OCI-M2 (cell line): ENCODE data around the gene CRTAC1.

Source experiments
- DNase-seq: peaks from one replicate; lab custom pipeline; 2025; ENCODE audit not compliant: unreplicated experiment; lab: John Stamatoyannopoulos, UW

The CRTAC1 gene

DNA sequence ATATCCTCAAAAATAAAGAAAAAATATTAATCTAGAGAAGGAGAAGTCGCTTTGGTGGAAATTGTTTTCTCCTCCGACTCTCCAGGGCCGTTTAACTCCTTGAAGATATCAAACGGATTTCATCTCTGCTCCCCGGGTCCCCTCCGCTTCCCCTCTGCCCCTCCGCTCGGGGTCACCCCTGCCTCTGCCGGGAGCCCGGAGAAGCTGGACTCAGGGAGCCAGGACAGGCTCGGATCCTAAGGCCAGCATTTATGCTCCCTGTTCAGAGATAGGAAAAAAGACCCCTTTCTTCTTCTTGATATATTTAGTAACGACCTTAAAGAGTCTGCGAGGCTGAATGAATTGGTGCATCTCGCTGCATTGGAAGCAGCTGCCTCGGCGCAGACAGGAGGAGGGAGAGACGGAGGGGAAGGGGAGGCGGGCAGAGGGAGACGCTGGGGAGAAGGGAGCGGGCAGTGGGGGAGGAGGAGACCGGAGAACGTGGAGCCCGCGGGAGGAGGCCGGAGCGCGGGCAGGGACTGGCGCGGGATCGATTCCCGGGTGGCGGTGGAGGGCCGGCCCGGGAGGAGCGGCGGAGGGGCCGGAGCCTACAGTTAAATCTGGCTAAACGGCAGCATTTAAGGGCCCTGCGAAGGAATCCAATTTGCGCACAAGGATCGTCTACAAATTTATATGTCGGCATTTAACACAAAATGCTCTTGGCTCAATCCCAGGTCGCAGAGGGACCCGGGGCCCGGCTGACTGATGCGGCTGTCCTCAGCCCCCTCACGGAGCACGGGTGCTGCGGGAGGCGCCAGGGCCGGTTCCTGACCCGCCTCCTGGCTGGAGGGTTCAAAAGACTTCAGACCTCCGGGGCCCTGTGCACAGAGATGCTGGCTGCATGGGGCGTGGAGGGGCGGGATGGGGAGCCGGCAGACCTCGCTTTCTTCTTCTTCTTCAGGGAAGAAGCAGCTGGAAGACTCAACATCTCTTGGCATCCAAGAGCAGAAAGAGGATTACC is 55.6 kb downstream of the CRTAC1 start:
- DNase-seq = no peak

- no peak for DNase-seq
These were observed 56.3 kb downstream of the CRTAC1 start for GRCh38 chr10:97974100-97974499.

- no peak for DNase-seq
These were observed 60.8 kb downstream of the CRTAC1 start for GRCh38 chr10:97969538-97970079.

- no peak for DNase-seq
These were observed 65.7 kb downstream of the CRTAC1 start for GRCh38 chr10:97964748-97965147.

GRCh38 chr10:97961945-97962344 is 68.5 kb downstream of the CRTAC1 start:
- DNase-seq = no peak

DNA sequence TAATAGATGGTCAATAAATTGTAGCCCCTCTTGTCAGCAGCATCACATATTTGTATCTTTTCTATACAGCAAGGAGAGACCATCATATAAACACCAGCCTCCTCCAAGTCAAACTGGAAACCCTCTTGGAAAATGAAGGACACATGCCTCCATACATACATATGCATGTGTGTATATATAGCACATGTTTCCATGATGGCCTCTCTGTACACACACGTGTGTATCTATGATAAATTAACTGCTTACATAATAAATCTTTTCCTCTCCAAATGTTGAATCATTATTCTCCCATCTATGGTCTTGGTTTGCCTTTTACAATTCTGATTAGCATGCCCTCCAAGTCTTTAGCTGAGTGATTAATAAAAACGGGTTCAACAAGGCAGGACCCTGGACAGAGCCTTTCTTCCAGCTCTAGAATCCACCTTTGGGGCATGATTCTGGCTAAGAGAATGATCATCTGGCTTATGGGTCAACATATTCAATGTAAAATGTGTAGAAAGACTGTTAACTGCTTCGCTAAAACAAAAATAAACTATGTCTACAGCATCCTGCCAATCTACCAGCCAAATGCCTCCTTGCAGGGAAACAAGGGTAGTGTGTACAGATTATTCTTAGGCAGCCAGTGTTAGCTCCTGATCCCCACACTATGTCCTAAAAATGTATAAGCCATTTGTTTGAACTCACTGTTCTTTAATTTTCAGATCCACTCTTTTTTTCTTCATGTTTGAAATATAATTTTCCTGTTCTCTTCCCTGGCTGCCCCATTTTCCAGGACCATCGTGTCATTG is 70.0 kb downstream of the CRTAC1 start:
- DNase-seq = no peak

- DNase-seq = no peak
These were observed 81.0 kb downstream of the CRTAC1 start for GRCh38 chr10:97949462-97949861.

DNA sequence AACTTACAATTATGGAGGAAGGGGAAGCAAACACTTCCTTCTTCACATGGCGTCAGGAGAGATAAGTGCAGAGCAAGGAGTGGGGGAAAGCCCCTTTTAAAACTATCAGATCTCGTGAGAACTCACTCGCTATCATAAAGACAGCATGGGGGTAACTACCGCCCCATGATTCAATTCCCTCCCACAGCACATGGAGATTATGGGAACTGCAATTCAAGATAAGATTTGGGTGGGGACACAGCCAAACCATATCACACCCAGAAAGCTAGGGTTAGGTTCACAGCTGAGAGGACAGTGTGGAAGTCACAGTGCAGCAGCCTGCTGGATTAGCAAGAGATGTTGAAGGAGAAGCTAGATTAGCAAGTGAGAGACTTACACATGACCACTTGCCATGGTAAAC is 81.6 kb downstream of the CRTAC1 start:
- no peak for DNase-seq

DNA sequence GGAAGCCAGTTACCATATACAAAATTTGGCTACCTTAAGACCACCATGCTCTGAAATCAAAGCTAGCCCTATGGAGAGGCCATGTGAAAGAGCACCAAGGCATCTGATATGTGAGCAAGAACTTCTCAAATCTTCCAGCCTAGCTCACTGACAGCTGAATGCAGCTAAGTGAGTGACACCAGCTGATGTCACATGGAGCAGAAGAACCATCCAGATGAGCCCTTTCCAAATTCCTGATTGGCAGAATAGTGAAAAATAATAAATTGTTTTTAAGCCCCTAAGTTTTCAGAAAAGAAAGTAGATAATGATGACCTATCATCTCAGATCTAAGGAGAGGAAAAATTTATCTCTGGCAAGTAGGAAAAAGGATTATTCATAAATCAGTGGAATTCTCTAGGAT is 85.6 kb downstream of the CRTAC1 start:
- DNase-seq = no peak

- DNase-seq = no peak
These were observed 87.1 kb downstream of the CRTAC1 start for GRCh38 chr10:97943294-97943693.

DNA sequence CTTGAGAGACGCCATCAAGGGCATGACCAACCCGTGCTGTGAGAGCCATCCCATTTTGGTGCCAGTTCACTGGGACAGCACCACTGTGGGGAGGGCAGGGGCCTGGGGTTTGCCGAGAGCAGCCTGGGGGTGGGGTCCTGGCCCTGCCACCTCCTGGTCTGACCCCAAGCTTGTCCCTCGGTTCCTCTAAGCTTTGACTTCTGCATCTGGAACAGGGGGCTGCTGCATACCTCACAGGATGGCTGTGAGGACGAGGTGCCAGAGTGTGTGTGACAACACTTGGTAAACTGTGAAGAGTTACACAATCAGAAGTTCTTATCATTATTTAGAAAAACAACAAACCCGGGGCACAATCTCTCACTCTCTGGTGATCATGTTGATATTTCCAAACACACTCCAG is 89.9 kb downstream of the CRTAC1 start:
- DNase-seq = no peak

GRCh38 chr10:97939446-97939990 is 90.9 kb downstream of the CRTAC1 start:
- no peak for DNase-seq

DNA sequence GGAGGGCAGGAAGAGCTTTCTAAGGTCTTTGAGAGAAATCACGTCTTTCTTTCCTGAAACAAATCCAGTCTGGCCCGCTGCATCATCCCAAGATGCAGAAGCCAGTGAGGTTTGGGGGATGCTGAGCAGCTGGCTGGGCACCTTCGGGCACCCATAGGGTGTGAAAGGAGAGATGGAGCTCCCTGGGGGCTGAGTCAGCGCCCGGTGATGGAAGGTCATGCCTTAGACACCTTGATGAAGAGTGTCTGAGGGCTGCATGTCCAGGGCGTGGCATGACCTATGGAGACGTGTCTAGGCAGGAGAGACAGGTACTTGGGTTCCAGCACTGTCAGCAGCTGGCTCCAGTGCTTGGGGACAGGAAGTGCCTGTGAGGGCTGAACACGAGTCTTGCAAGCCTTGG is 92.5 kb downstream of the CRTAC1 start:
- DNase-seq = no peak

DNA sequence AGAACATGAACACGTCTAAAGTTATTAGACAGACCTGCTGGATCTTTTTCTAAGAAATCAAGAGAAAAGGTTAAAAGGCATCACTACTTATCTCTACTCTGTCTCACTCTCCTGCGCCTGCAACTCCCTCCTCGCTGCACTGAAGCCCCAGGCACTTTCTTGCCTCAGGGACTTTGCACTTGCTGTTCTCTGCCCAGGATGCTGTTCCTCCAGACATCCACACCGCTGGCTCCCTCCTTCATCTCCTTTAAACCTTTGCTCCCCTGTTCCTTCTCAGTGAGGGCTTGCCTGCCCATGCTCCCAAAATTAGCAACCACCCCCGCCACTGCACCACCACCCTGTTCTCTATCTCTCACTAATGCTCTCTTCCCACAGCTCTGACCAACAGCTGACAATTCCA is 93.4 kb downstream of the CRTAC1 start:
- no peak for DNase-seq

DNA sequence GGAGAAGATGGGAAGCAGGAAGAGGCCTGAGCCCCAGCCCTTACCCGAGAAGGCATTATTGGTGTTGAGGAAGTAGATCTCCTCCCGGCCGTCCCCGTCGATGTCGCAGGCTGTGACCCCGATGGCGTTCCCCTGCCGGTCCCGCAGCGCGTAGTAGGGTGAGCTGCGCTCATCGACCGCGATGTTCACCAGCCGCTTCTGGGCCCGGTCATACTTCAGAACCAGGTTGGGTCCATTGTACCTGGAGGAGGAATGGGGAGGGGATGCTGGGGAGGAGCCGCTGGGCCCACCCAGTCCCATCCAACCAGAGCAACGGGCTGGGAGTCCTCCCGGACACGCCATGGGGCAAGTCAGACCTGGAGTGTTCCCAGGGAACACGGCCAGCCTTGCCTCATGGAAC is 94.3 kb downstream of the CRTAC1 start:
- no peak for DNase-seq

DNA sequence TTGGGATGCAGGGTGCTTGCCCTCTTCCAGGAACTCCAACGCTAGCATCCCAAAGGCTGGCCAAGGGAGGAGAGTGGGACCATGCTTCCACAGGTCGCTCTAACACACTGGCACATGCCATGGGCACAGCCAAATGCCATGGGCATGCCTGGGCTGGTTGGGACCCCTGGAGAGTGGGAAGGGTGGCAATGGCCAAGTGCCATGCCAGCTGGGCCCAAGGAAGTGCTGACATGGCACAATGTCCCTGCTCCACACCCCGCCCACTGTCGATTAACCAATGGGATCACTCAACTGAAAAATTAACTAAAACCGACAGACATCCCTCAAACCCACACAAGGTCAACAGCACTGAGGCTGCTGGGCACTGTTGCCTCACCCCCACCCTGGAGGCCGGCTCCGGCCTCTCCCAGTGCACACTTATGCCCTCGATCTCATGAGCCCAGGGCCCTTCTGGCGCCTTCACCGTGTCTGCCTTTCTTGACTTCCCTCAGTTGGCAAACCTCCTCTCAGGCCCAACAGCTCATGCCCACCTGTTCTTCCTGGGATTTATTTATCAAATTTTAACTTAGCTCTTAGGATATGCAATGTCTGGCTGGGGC is 97.4 kb downstream of the CRTAC1 start:
- DNase-seq = no peak

DNA sequence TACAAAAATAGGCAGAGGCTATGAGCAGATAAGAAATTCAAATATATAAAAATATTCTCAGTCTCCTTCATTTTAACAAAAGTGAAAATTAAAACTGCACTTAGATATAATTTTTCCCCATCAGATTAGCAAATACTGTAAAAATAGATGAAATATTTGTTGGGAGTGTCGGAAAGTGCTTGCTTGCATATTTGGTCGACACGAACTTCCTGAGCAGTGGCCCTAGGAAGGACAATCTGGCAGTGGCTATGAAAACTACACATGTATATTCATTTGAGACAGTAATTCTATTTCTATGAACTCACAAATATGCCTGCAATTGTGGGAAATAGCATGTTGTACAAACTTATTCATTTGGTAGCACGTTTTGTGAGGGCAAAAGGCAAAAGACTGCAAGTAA is 99.4 kb downstream of the CRTAC1 start:
- no peak for DNase-seq

DNA sequence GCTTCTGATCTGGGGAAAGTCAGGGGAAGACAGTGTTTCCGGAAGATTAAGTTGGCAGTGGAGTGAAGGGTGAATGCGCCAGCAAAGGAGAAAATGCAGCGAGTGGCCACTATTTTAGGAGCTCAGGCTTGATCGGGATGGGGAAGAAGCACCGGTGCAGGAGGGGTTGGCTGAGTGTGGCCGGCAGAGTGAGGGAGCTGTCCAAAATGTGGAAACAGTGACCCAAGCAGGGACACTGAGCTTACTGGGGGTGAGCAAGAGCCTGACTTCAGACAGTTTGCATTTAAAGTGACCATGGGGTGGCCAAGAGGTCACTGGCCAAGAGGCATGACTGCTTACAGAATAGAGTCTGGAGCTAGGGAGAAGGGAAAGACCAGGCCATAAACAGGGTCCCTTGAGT is 101.5 kb downstream of the CRTAC1 start:
- no peak for DNase-seq

- DNase-seq = no peak
These were observed 102.8 kb downstream of the CRTAC1 start for GRCh38 chr10:97927622-97928021.

GRCh38 chr10:97926055-97926454 is 104.4 kb downstream of the CRTAC1 start:
- DNase-seq = no peak

DNA sequence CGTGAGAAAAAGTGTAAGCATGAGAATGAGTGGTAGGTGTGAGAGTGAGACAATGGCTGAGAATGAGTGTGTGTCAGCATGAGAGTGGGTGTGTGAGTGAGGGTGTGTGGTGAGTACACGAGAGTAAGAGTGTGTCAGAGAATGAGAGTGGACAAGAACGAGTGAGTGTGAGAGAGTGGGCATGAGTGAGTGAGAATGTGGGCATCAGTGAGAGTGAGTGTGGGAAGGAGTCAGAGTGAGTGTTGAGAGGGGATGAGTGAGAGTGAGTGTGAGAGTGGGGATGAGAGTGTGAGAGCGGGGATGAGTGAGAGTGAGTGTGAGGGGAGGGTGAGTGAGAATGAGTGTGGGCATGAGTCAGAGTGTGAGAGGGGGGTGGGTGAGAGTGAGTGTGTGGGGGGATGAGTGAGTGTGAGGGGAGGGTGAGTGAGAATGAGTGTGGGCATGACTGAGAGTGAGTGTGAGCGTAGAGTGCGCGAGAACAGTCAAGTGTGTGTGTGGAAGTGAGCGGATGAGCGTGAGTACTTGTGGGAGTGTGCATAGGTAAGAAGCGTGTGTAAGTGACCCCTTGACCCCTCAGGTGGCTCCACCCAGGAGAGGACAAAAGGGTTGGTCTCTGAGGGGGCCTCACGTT is 105.0 kb downstream of the CRTAC1 start:
- no peak for DNase-seq
